Adrenal gland (tissue), 12 donors: ENCODE data around the gene BICDL1. TPM values are rescaled to one million over a fixed set of nuclear protein-coding genes. Genes with fewer than 3 reads are reported as not detected.

Source experiments
- DNase-seq, 7 donors: peaks; one replicate each; pipeline ENCODE4 v3.0.0-alpha.2; 2019 to 2020
- H3K27ac ChIP-seq, 5 donors: fragments of 200-600 bp; sonication (generic) in 4 of 5; 1 replicate in 3 of 5; 2 replicates in 2 of 5; pipeline versions ENCODE4 v1.5.1 to v1.8.0; 2016 to 2020; ENCODE audit warnings: mild to moderate bottlenecking in 1 of 5
- H3K27me3 ChIP-seq: fragments of 200-600 bp; 2 replicates; pipeline ENCODE4 v1.8.0; 2021
- H3K36me3 ChIP-seq, 2 donors: fragments of 200-600 bp; replicated peaks in 1 of 2; 1 replicate in 1 of 2; 2 replicates in 1 of 2; pipeline versions ENCODE4 v1.5.1 to v1.8.0; 2018 to 2022
- H3K4me1 ChIP-seq, 2 donors: fragments of 200-600 bp; replicated peaks in 1 of 2; 1 replicate in 1 of 2; 2 replicates in 1 of 2; pipeline versions ENCODE4 v1.5.1 to v1.8.0; 2018 to 2021
- H3K4me3 ChIP-seq, 4 donors: fragments of 200-600 bp; sonication (generic) in 3 of 4; one replicate each; pipeline ENCODE4 v1.5.1; 2016 to 2018
- H3K9me3 ChIP-seq, 3 donors: fragments of 200-600 bp; sonication (generic) in 1 of 3; replicated peaks in 1 of 3; 1 replicate in 2 of 3; 2 replicates in 1 of 3; pipeline versions ENCODE4 v1.5.1 to v1.8.0; 2016 to 2021
- POLR2A ChIP-seq, 2 donors: fragments of 450-650 bp; IDR thresholded peaks; one replicate each; pipeline ENCODE4 v1.6.1; 2017; ENCODE audit warnings: antibody characterized with exemption in 2 of 2, mild to moderate bottlenecking in 2 of 2, moderate library complexity in 1 of 2
- WGBS, 4 donors: extraction: QIAGEN DNeasy Blood & Tissue Kit in 2 of 4; methylation state at CpG; one replicate each; pipeline versions ENCODE4 v1.1.5 to v1.1.7; 2013 to 2017; 5-methylcytosine and 5-hydroxymethylcytosine counted together
- intact Hi-C, 2 donors: fragments of 100-400 bp; cut with DNase I; formaldehyde crosslinking; loops; one replicate each; pipeline versions ENCODE4 v1.14.1 to v1.15.0; 2022 to 2023
- polyA plus RNA-seq, 3 donors: library from polyadenylated mRNA; stranded (reverse); fragments of 200-250 nt in 2 of 3; fragments of 350-450 nt in 1 of 3; fragmentation: Illumina TruSeq in 1 of 3; extraction: RNeasy Lipid Tissue Mini Kit (QIAGEN cat#74804) in 1 of 3; gene quantifications; one replicate each; pipeline ENCODE4 v1.2.3, GENCODE V29; 2013 to 2014
- total RNA-seq, 9 donors: library from RNA; depleted of rRNA in 4 of 9; stranded (reverse); fragments of >200 nt in 4 of 9; fragments of 120-200 nt in 1 of 9; fragmentation: NEBNext Ultra II Directional in 1 of 9; extraction: Animal tissue kit (Norgen Biotek cat#: 25700) in 1 of 9; gene quantifications; one replicate each; pipeline versions ENCODE4 v1.1.0 to v1.2.4, GENCODE V29; 2013 to 2023
- TF ChIP-seq, protein P1 (sequence below), 6 experiments: fragments of 450-650 bp in 4 of 6; fragments of 200-600 bp in 2 of 6; sonication (generic) in 1 of 6; IDR thresholded peaks; 1 replicate in 5 of 6; 2 replicates in 1 of 6; pipeline versions ENCODE4 v1.5.1 to v1.8.0; 2016 to 2021; ENCODE audit warnings: antibody characterized with exemption in 6 of 6, mild to moderate bottlenecking in 2 of 6, moderate library complexity in 1 of 6
- donor health status: healthy with polysubstance abuse.
- donor health status: Bipolar disorder and iron deficiency.
- donor health status: DM: yes; HTN: yes; CAD: no.
- donor health status: DM: no; HTN: no; CAD: no.
- donor health status: DM: no; HTN: no; CAD: no.
- donor health status: DM: yes; HTN: yes; CAD: no.

BICDL1 gene
- total and polyA plus RNA-seq, 12 donors = 0.35 to 24.0 (median 2.7) TPM

DNA sequence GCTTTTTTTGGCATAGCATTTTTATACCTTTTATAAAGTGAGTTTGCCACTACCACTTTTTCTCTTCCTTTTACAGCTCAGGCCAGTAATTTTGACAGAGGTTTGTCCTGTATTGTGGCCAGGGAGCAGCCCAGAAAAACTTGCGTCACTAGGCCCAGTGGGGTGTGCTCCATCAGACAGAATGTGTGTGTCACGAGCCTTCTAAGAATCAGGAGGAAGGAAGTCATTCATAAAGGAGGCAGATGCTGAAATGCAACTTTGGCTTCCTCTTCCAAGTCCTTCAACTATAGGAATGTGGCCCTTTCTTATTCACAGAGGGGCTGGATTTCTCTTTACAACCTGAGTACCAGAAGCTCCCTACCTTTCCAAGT, 137.6 kb downstream of the BICDL1 start:
- DNase-seq = peak; percentile 44 to 76 (median 66)
- intact Hi-C loops = no loop called here
- TF ChIP-seq, protein P1, sequence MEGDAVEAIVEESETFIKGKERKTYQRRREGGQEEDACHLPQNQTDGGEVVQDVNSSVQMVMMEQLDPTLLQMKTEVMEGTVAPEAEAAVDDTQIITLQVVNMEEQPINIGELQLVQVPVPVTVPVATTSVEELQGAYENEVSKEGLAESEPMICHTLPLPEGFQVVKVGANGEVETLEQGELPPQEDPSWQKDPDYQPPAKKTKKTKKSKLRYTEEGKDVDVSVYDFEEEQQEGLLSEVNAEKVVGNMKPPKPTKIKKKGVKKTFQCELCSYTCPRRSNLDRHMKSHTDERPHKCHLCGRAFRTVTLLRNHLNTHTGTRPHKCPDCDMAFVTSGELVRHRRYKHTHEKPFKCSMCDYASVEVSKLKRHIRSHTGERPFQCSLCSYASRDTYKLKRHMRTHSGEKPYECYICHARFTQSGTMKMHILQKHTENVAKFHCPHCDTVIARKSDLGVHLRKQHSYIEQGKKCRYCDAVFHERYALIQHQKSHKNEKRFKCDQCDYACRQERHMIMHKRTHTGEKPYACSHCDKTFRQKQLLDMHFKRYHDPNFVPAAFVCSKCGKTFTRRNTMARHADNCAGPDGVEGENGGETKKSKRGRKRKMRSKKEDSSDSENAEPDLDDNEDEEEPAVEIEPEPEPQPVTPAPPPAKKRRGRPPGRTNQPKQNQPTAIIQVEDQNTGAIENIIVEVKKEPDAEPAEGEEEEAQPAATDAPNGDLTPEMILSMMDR (IDR thresholded peaks at IDR 0.05) = no peak
- TF ChIP-seq POLR2A (IDR thresholded peaks at IDR 0.05) = no peak
- Histone ChIP-seq H3K9me3 (no peaks in the 10 kb centered on the region), H3K36me3 (peaks cover 0 to 44% of the 10 kb centered on the region in 2 donors), H3K27me3 (no peaks in the 10 kb centered on the region), H3K4me3 (no peak overlapping the region), H3K27ac (peak overlapping the region; percentile 29 to 81 (median 56)), H3K4me1 (peaks cover 5 to 18% of the 10 kb centered on the region in 2 donors)
- 24 to 43% (median 32%) methylated on average over 2 of the region's 2 CpGs for WGBS, 4 donors

DNA sequence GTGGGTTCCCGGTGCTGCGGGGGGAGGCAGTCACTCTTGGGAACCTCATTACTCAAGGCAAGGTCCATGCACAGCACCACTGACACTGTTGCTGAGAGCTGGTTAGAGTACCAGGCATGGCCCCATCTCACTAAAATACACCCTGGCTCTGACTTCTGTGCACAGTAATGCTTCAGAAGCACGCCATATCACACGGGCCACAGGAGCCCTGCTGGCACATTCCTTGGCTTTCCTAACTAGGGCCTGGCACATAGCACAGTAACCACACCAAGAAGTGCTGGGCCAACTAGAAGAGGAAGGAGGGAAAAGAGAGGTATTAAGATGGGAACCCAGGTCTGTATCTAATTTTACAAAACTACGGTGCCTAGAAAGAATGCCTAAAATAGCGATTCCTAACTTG, 141.0 kb downstream of the BICDL1 start:
- Histone ChIP-seq H3K4me3 (no peak overlapping the region), H3K9me3 (no peaks in the 10 kb centered on the region), H3K4me1 (peaks cover 5 to 14% of the 10 kb centered on the region in 2 donors), H3K27ac (no peak overlapping the region), H3K36me3 (peaks cover 0 to 78% of the 10 kb centered on the region in 2 donors), H3K27me3 (no peaks in the 10 kb centered on the region)
- intact Hi-C loops = no loop called here
- DNase-seq = no peak
- WGBS, 4 donors = 86 to 92% (median 90%) methylated on average over 4 to 6 of the region's 6 CpGs
- TF ChIP-seq, protein P1 (IDR thresholded peaks at IDR 0.05) = no peak
- no peak for TF ChIP-seq POLR2A (IDR thresholded peaks at IDR 0.05)

DNA sequence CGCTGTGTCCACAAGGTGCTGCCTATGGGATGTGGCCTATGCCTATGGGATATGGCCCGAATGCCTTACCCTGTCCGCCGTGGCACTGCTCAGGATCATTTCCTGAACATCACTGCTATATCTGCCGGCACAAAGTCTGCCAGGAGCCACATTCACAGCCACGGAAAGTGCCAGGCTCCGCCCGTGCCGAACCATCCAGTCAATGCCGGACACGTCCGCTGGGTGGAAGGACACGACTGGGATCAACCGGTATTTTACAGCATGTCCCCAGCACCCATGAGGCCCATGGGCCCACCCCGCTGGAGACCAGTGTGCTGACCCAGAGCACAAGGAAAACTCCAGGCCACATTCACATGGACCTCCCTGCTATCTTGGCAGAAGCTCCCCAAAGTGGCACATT, 142.1 kb downstream of the BICDL1 start:
- TF ChIP-seq, protein P1 (IDR thresholded peaks at IDR 0.05) = no peak
- TF ChIP-seq POLR2A (IDR thresholded peaks at IDR 0.05) = no peak
- Histone ChIP-seq H3K4me1 (peaks cover 4 to 10% of the 10 kb centered on the region in 2 donors), H3K4me3 (no peak overlapping the region), H3K9me3 (no peaks in the 10 kb centered on the region), H3K27me3 (no peaks in the 10 kb centered on the region), H3K27ac (no peak overlapping the region), H3K36me3 (peaks cover 0 to 89% of the 10 kb centered on the region in 2 donors)
- 89 to 99% (median 95%) methylated on average over 12 to 15 of the region's 15 CpGs for WGBS, 4 donors
- intact Hi-C loops = no loop called here
- no peak for DNase-seq

DNA sequence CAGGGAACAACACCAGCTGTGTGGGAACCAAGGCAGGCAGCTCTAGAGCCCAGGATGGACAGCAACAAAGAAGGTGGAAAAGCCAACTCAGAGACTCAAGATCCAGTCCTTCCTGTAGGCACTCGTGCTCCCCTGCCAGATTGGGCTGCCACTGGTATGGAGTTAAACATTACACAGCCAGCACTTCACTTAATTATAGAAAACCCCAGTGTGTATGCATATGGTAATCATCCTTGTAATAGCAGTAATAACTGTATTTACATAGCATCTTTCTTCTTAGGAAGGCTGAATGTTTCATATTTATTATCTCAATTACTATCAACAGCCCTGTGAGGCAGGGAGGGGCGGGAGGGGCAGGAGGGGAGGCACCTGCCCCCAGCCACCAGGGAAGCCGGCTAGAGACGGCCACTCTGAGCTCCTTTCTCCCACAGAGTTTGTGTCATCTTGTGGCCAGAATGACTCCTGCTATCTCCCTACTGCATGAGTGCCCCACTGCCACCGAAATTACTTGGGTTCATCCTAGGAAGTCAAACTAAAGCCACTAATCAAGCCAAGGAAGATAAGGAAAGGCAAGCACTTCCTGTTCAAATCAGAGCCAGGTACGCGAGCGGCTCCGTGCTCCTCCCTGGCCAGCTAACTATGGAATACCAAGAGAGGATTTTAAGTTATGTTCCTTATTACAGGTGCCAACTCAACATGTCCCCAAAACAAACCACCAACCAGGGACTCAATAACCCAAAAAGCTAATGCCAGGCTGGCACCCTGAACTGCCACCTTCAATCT, 143.2 kb downstream of the BICDL1 start:
- intact Hi-C loops = no loop called here
- no peak overlapping the region for H3K27ac ChIP-seq
- no peak for DNase-seq
- H3K9me3 ChIP-seq = no peaks in the 10 kb centered on the region
- no peaks in the 10 kb centered on the region for H3K4me1 ChIP-seq
- H3K36me3 ChIP-seq = peaks cover 0 to 100% of the 10 kb centered on the region in 2 donors
- no peak overlapping the region for H3K4me3 ChIP-seq
- 74 to 94% (median 82%) methylated on average over 9 of the region's 9 CpGs for whole genome bisulfite sequencing, 4 donors
- no peaks in the 10 kb centered on the region for H3K27me3 ChIP-seq
- TF ChIP-seq POLR2A (IDR thresholded peaks at IDR 0.05) = no peak
- TF ChIP-seq, protein P1 (IDR thresholded peaks at IDR 0.05) = no peak
